ENCODE measurements around the gene IER3.
"Not testable (repeated sequence)": the region's sequence is repeated elsewhere in the genome, so short reads cannot be mapped to it uniquely, and the experiment has no call there.

Gene IER3

DNA sequence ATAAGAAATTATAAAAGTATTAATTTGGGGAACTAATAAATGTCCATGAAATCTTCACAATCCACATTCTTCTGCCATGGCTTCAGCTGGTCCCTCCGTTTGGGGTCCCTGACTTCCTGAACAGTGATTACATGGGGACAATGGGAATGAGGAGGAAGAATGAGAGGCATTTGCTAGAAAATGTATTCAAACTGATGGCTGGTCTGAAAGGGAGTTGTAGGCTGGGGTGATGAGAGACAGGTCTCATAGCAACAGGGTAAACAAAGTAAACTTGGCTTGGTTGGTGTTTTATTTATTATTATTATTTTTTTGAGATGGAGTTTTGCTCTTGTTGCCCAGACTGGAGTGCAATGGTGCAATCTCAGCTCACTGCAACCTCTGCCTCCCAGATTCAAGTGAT, 21.1 kb upstream of the IER3 start:
- H3K4me1 ChIP-seq (ENCODE audit: control insufficient read depth in 2 of 2, insufficient read depth in 1 of 2, low read depth in 1 of 2, low read length in 2 of 2) = peaks cover 24 to 40% of the 10 kb centered on the region in 2 donors
- H3K4ac ChIP-seq (ENCODE audit: low read length); H4K8ac ChIP-seq (ENCODE audit: low read depth, low read length); H3K9me3 ChIP-seq (replicated peaks in 1 of 2; ENCODE audit: control insufficient read depth in 2 of 2, insufficient read depth in 1 of 2, low read depth in 1 of 2, low read length in 2 of 2); H3K4me2 ChIP-seq (ENCODE audit: insufficient read depth, low read length, poor library complexity, severe bottlenecking); H3K18ac ChIP-seq (ENCODE audit: low read length); H2AK5ac ChIP-seq (ENCODE audit: low read depth, low read length); H2BK120ac ChIP-seq (ENCODE audit: low read depth, low read length); DNase-seq (ENCODE audit: low spot score); H3K27ac ChIP-seq (replicated peaks; ENCODE audit: low read length); H3K27me3 ChIP-seq (ENCODE audit: control insufficient read depth in 3 of 3, insufficient read depth in 3 of 3, low read depth in 1 of 3, low read length in 3 of 3); H3K14ac ChIP-seq (ENCODE audit: low read length); H3K79me1 ChIP-seq (ENCODE audit: low read depth, low read length); H3K23ac ChIP-seq (ENCODE audit: low read depth, low read length, poor library complexity); H2BK12ac ChIP-seq (ENCODE audit: low read length); H3K36me3 ChIP-seq (replicated peaks in 1 of 2; ENCODE audit: control insufficient read depth in 2 of 2, insufficient read depth in 2 of 2, low read length in 2 of 2); H2BK15ac ChIP-seq (ENCODE audit: low read length); H3K4me3 ChIP-seq (ENCODE audit: low read length in 2 of 2); H2AFZ ChIP-seq (ENCODE audit: low read length); H2BK5ac ChIP-seq (ENCODE audit: low read length); H4K91ac ChIP-seq (ENCODE audit: low read depth, low read length, poor library complexity); H3K9ac ChIP-seq (ENCODE audit: low read depth, low read length, poor library complexity): not testable (repeated sequence)
- WGBS, 2 donors (ENCODE audit: extremely low coverage in 2 of 2, insufficient read length in 2 of 2, insufficient replicate concordance in 1 of 2) = no CpG with 5 or more reads among the region's 1 CpG

DNA sequence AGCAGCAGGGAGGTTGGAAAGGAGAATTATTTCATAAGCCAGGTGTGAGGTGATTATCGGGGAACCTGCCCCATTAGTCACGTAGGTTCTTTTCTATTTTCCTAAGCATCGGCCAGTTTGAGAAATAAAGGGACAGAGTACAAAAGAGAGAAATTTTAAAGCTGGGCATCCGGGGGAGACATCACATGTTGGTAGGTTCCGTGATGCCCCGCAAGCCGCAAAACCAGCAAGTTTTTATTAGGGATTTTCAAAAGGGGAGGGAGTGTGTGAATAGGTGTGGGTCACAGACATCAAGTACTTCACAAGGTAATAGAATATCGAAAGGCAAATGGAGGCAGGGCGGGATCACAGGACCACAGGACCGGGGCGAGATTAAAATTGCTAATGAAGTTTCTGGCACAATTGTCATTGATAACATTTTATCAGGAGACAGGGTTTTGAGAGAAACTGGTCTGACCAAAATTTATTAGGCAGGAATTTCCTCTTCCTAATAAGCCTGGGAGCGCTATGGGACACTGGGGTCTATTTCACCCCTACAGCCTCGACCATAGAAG, 20.2 kb upstream of the IER3 start:
- not testable (repeated sequence) for H3K36me3 ChIP-seq (replicated peaks in 1 of 2; ENCODE audit: control insufficient read depth in 2 of 2, insufficient read depth in 2 of 2, low read length in 2 of 2); H3K4me2 ChIP-seq (ENCODE audit: insufficient read depth, low read length, poor library complexity, severe bottlenecking); H3K27ac ChIP-seq (replicated peaks; ENCODE audit: low read length); H3K18ac ChIP-seq (ENCODE audit: low read length); H4K91ac ChIP-seq (ENCODE audit: low read depth, low read length, poor library complexity); H2AK5ac ChIP-seq (ENCODE audit: low read depth, low read length); H2BK12ac ChIP-seq (ENCODE audit: low read length); H4K8ac ChIP-seq (ENCODE audit: low read depth, low read length); H3K27me3 ChIP-seq (ENCODE audit: control insufficient read depth in 3 of 3, insufficient read depth in 3 of 3, low read depth in 1 of 3, low read length in 3 of 3); H3K14ac ChIP-seq (ENCODE audit: low read length); H2BK5ac ChIP-seq (ENCODE audit: low read length); H3K9ac ChIP-seq (ENCODE audit: low read depth, low read length, poor library complexity); H3K4me3 ChIP-seq (ENCODE audit: low read length in 2 of 2); H2BK15ac ChIP-seq (ENCODE audit: low read length); H3K23ac ChIP-seq (ENCODE audit: low read depth, low read length, poor library complexity); DNase-seq (ENCODE audit: low spot score); H2BK120ac ChIP-seq (ENCODE audit: low read depth, low read length); H3K4ac ChIP-seq (ENCODE audit: low read length); H3K79me1 ChIP-seq (ENCODE audit: low read depth, low read length); H3K9me3 ChIP-seq (replicated peaks in 1 of 2; ENCODE audit: control insufficient read depth in 2 of 2, insufficient read depth in 1 of 2, low read depth in 1 of 2, low read length in 2 of 2)
- WGBS, 2 donors (ENCODE audit: extremely low coverage in 2 of 2, insufficient read length in 2 of 2, insufficient replicate concordance in 1 of 2) = no CpG with 5 or more reads among the region's 13 CpGs
- Histone ChIP-seq H2AFZ (ENCODE audit: low read length) (peak overlapping the region; percentile 84), H3K4me1 (ENCODE audit: control insufficient read depth in 2 of 2, insufficient read depth in 1 of 2, low read depth in 1 of 2, low read length in 2 of 2) (peaks cover 25 to 33% of the 10 kb centered on the region in 2 donors)

DNA sequence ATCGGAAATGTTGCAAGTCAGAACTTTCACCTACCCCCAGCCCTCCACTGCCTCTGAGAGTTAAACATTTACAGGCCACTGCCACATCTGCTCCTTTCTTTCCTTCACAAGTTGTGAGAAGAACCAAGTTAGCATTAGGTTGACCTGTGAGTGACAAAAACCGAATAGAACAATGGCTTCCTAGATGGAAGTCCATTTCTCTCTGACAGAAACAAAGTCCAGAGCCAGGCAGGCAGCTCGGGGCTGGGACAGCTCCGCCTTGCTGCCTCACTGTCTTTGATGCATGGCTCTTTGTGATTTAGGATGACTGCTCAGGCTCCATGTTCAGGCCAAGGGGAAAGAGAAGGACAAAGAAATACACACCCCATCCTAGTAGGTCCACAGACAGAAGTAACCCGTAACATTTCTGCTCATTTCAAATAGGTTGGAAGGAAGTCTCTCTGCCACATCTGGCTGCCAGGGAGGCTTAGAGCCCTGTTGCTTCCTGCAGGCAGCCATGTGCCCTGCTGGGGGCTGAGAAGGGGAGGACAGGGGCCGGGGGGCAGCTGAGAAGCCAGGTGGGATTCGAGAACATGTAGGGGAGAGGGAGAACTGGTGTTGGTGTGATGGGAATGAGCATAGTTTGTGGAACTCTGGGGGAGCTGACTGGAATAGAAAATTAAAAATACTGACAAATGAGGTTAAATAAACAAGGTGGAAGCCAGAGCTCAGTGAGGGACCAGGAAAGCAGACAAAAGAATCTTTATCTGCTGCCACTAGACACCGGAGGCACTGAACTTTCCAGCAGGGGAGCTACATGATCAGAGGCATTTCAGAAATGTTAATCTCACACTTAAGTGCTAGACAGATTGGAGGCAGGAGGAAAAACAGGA, 19.5 kb upstream of the IER3 start:
- no peak overlapping the region for H2BK12ac ChIP-seq (ENCODE audit: low read length)
- H3K4me3 ChIP-seq (ENCODE audit: low read length in 2 of 2) = no peak overlapping the region
- H3K79me1 ChIP-seq (ENCODE audit: low read depth, low read length) = peaks cover 2% of the 10 kb centered on the region
- H3K4me1 ChIP-seq (ENCODE audit: control insufficient read depth in 2 of 2, insufficient read depth in 1 of 2, low read depth in 1 of 2, low read length in 2 of 2) = peaks cover 22 to 29% of the 10 kb centered on the region in 2 donors
- no peak overlapping the region for H4K91ac ChIP-seq (ENCODE audit: low read depth, low read length, poor library complexity)
- DNase-seq (ENCODE audit: low spot score) = no peak
- peak overlapping the region; percentile 82 for H3K18ac ChIP-seq (ENCODE audit: low read length)
- H2AK5ac ChIP-seq (ENCODE audit: low read depth, low read length) = peak overlapping the region; percentile 44
- no peaks in the 10 kb centered on the region for H3K27me3 ChIP-seq (ENCODE audit: control insufficient read depth in 3 of 3, insufficient read depth in 3 of 3, low read depth in 1 of 3, low read length in 3 of 3)
- peak overlapping the region; percentile 60 for H3K23ac ChIP-seq (ENCODE audit: low read depth, low read length, poor library complexity)
- WGBS, 2 donors (ENCODE audit: extremely low coverage in 2 of 2, insufficient read length in 2 of 2, insufficient replicate concordance in 1 of 2) = no CpG with 5 or more reads among the region's 8 CpGs
- no peak overlapping the region for H2BK120ac ChIP-seq (ENCODE audit: low read depth, low read length)
- no peak overlapping the region for H3K4me2 ChIP-seq (ENCODE audit: insufficient read depth, low read length, poor library complexity, severe bottlenecking)
- H4K8ac ChIP-seq (ENCODE audit: low read depth, low read length) = no peak overlapping the region
- no peak overlapping the region for H2BK15ac ChIP-seq (ENCODE audit: low read length)
- H2BK5ac ChIP-seq (ENCODE audit: low read length) = no peak overlapping the region
- peaks cover 0 to 3% of the 10 kb centered on the region in 2 donors for H3K9me3 ChIP-seq (replicated peaks in 1 of 2; ENCODE audit: control insufficient read depth in 2 of 2, insufficient read depth in 1 of 2, low read depth in 1 of 2, low read length in 2 of 2)
- no peak overlapping the region for H3K4ac ChIP-seq (ENCODE audit: low read length)
- peak overlapping the region; percentile 84 for H2AFZ ChIP-seq (ENCODE audit: low read length)
- H3K14ac ChIP-seq (ENCODE audit: low read length) = no peak overlapping the region
- H3K9ac ChIP-seq (ENCODE audit: low read depth, low read length, poor library complexity) = no peak overlapping the region
- H3K27ac ChIP-seq (replicated peaks; ENCODE audit: low read length) = peak overlapping the region; percentile 47
- no peaks in the 10 kb centered on the region for H3K36me3 ChIP-seq (replicated peaks in 1 of 2; ENCODE audit: control insufficient read depth in 2 of 2, insufficient read depth in 2 of 2, low read length in 2 of 2)

DNA sequence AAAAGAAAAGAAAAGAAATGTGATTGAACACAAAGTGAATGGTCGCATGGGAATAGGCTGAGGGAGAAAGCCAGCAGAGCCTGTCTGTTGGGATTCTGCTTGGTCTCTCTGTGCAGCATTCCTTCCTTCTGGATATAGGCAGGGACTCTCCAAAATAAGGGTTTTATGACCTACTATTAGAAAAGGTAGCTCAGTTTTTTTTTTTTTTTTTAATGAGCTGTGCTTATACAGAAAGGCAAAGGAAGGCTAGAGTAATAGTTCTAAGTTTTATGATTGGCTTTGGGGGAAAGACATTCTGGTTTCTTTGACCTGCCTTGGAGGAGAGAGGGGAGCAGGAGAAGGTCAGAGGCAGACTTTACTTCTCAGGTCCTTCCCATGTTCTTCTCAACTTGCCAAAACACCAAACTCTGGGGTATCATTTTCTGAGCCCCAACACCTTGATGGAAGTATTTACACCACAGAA, 18.8 kb upstream of the IER3 start:
- H3K18ac ChIP-seq (ENCODE audit: low read length) = no peak overlapping the region
- no peak for DNase-seq (ENCODE audit: low spot score)
- WGBS, 2 donors (ENCODE audit: extremely low coverage in 2 of 2, insufficient read length in 2 of 2, insufficient replicate concordance in 1 of 2) = no CpG with 5 or more reads among the region's 1 CpG
- no peak overlapping the region for H3K4me3 ChIP-seq (ENCODE audit: low read length in 2 of 2)
- no peak overlapping the region for H3K4me2 ChIP-seq (ENCODE audit: insufficient read depth, low read length, poor library complexity, severe bottlenecking)
- H3K36me3 ChIP-seq (replicated peaks in 1 of 2; ENCODE audit: control insufficient read depth in 2 of 2, insufficient read depth in 2 of 2, low read length in 2 of 2) = no peaks in the 10 kb centered on the region
- no peak overlapping the region for H2BK15ac ChIP-seq (ENCODE audit: low read length)
- H3K4ac ChIP-seq (ENCODE audit: low read length) = no peak overlapping the region
- H2AK5ac ChIP-seq (ENCODE audit: low read depth, low read length) = no peak overlapping the region
- H4K8ac ChIP-seq (ENCODE audit: low read depth, low read length) = no peak overlapping the region
- H3K9me3 ChIP-seq (replicated peaks in 1 of 2; ENCODE audit: control insufficient read depth in 2 of 2, insufficient read depth in 1 of 2, low read depth in 1 of 2, low read length in 2 of 2) = peaks cover 0 to 3% of the 10 kb centered on the region in 2 donors
- H4K91ac ChIP-seq (ENCODE audit: low read depth, low read length, poor library complexity) = no peak overlapping the region
- peak overlapping the region; percentile 84 for H2AFZ ChIP-seq (ENCODE audit: low read length)
- H3K23ac ChIP-seq (ENCODE audit: low read depth, low read length, poor library complexity) = no peak overlapping the region
- no peak overlapping the region for H2BK5ac ChIP-seq (ENCODE audit: low read length)
- H3K27ac ChIP-seq (replicated peaks; ENCODE audit: low read length) = no peak overlapping the region
- H3K79me1 ChIP-seq (ENCODE audit: low read depth, low read length) = peaks cover 2% of the 10 kb centered on the region
- H3K4me1 ChIP-seq (ENCODE audit: control insufficient read depth in 2 of 2, insufficient read depth in 1 of 2, low read depth in 1 of 2, low read length in 2 of 2) = peaks cover 19 to 26% of the 10 kb centered on the region in 2 donors
- no peak overlapping the region for H3K9ac ChIP-seq (ENCODE audit: low read depth, low read length, poor library complexity)
- H2BK12ac ChIP-seq (ENCODE audit: low read length) = no peak overlapping the region
- no peaks in the 10 kb centered on the region for H3K27me3 ChIP-seq (ENCODE audit: control insufficient read depth in 3 of 3, insufficient read depth in 3 of 3, low read depth in 1 of 3, low read length in 3 of 3)
- H2BK120ac ChIP-seq (ENCODE audit: low read depth, low read length) = no peak overlapping the region
- no peak overlapping the region for H3K14ac ChIP-seq (ENCODE audit: low read length)
